Astrocyte (in vitro differentiated cells and primary cell): ENCODE data around the gene DCLK2.

Source experiments
- EZH2 ChIP-seq: IDR thresholded peaks from 2 replicates; pipeline ENCODE4 v1.6.1; 2012; ENCODE audit warnings: mild to moderate bottlenecking, low read length, inconsistent platforms; ENCODE audit not compliant: insufficient read depth
- TF ChIP-seq, protein P1 (sequence below): IDR thresholded peaks from 2 replicates; pipeline ENCODE4 v1.5.1; 2011; ENCODE audit warnings: low read depth, mild to moderate bottlenecking, inconsistent platforms, low read length, moderate library complexity; ENCODE audit not compliant: insufficient read depth

DNA sequence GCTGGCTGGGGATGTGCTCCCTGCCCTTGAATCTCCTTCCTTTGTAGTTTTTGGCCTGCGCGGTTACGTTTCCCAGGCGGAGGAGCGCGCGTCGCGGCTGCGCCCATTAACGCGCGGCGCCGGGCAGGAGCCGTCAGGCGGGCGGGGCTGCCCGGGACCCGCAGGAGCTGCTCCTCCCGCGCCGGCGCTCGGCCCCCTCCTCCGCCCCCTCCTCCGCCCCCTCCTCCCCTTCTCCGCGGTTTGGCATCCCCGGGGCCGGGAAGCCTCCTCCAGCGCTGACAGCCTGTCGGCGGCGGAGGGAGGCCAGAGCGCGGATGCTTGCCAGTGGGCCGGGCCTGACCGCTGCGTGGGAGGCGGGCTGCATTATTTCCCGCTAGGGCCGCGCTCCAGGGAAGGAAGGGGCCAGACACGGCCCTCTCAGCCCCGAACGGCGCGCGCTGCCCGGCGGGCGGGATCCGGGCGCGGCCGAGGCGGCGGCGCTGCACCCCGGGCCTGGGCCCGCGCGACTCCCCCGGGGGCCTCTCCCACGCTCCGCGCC, at the start of gene DCLK2:
- no peak for TF ChIP-seq EZH2
- TF ChIP-seq, protein P1, sequence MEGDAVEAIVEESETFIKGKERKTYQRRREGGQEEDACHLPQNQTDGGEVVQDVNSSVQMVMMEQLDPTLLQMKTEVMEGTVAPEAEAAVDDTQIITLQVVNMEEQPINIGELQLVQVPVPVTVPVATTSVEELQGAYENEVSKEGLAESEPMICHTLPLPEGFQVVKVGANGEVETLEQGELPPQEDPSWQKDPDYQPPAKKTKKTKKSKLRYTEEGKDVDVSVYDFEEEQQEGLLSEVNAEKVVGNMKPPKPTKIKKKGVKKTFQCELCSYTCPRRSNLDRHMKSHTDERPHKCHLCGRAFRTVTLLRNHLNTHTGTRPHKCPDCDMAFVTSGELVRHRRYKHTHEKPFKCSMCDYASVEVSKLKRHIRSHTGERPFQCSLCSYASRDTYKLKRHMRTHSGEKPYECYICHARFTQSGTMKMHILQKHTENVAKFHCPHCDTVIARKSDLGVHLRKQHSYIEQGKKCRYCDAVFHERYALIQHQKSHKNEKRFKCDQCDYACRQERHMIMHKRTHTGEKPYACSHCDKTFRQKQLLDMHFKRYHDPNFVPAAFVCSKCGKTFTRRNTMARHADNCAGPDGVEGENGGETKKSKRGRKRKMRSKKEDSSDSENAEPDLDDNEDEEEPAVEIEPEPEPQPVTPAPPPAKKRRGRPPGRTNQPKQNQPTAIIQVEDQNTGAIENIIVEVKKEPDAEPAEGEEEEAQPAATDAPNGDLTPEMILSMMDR, result no peak
